Neural cell (in vitro differentiated cells): ENCODE results near the gene OR13C8. TPM values are rescaled to one million over a fixed set of nuclear protein-coding genes. Genes with fewer than 3 reads are reported as not detected.

Experiments
- H2AFZ ChIP-seq: fragments of 200-600, 300-800 bp; sonication (generic), shearing (Covaris generic); 2 replicates; pipeline ENCODE4 v1.6.0; 2014; ENCODE audit warnings: low read depth, mild to moderate bottlenecking, antibody characterized with exemption, low read length, moderate library complexity
- H3F3A ChIP-seq: fragments of 200-600 bp; shearing (Covaris generic); 2 replicates; pipeline ENCODE4 v1.6.1; 2016; ENCODE audit warnings: mild to moderate bottlenecking, moderate library complexity, mixed read lengths, antibody characterized with exemption, low read length; ENCODE audit not compliant: insufficient read depth, poor library complexity, severe bottlenecking
- H3K27ac ChIP-seq: fragments of 200-600, 300-800 bp; sonication (generic), shearing (Covaris generic); 2 replicates; pipeline ENCODE4 v1.5.1; 2014; ENCODE audit warnings: mild to moderate bottlenecking, low read length, moderate library complexity
- H3K27me3 ChIP-seq: fragments of 300-800, 200-600 bp; sonication (generic), shearing (Covaris generic); 2 replicates; pipeline ENCODE4 v1.6.0; 2014; ENCODE audit warnings: mild to moderate bottlenecking, low read depth, low read length, moderate library complexity; ENCODE audit not compliant: insufficient read depth
- H3K36me3 ChIP-seq: fragments of 300-800, 200-600 bp; sonication (generic), shearing (Covaris generic); 2 replicates; pipeline ENCODE4 v1.5.1; 2014; ENCODE audit warnings: mild to moderate bottlenecking, antibody characterized with exemption, low read length, moderate library complexity; ENCODE audit not compliant: insufficient read depth
- H3K4me2 ChIP-seq: fragments of 300-800, 200-600 bp; sonication (generic), shearing (Covaris generic); 2 replicates; pipeline ENCODE4 v1.6.0; 2014; ENCODE audit warnings: mild to moderate bottlenecking, low read length
- H3K4me3 ChIP-seq: fragments of 300-800, 200-600 bp; sonication (generic), shearing (Covaris generic); 2 replicates; pipeline ENCODE4 v1.5.1; 2014; ENCODE audit warnings: mild to moderate bottlenecking, low read length, moderate library complexity
- H3K79me2 ChIP-seq: fragments of 200-600 bp; shearing (Covaris generic); replicated peaks from 2 replicates; pipeline ENCODE4 v1.6.0; 2014; ENCODE audit warnings: mild to moderate bottlenecking, low read length, moderate library complexity; ENCODE audit not compliant: insufficient read depth
- H3K9ac ChIP-seq: fragments of 300-800, 200-600 bp; sonication (generic), shearing (Covaris generic); 2 replicates; pipeline ENCODE4 v1.6.1; 2016; ENCODE audit warnings: mild to moderate bottlenecking, low read length, mixed read lengths
- H3K9me2 ChIP-seq: fragments of 200-600 bp; shearing (Covaris generic); 2 replicates; pipeline ENCODE4 v1.6.1; 2016; ENCODE audit warnings: mild to moderate bottlenecking, low read length, mixed read lengths; ENCODE audit not compliant: insufficient read depth
- H3K9me3 ChIP-seq: fragments of 200-600, 300-800 bp; sonication (generic), shearing (Covaris generic); 2 replicates; pipeline ENCODE4 v1.6.1; 2016; ENCODE audit warnings: mild to moderate bottlenecking, mixed run types, low read length, moderate library complexity, mixed read lengths
- H4K20me1 ChIP-seq: fragments of 200-600 bp; shearing (Covaris generic); 2 replicates; pipeline ENCODE4 v1.6.1; 2016; ENCODE audit warnings: mild to moderate bottlenecking, mixed run types; ENCODE audit not compliant: insufficient read depth
- EP300 ChIP-seq: fragments of 450-650 bp; conservative IDR thresholded peaks from 2 replicates; pipeline ENCODE4 v1.6.1; 2014; ENCODE audit warnings: antibody characterized with exemption, mild to moderate bottlenecking, moderate library complexity; ENCODE audit not compliant: poor library complexity, severe bottlenecking
- EZH2 ChIP-seq: fragments of 200-600, 300-800 bp; shearing (Covaris generic), sonication (generic); IDR thresholded peaks from 2 replicates; pipeline ENCODE4 v1.6.1; 2014; ENCODE audit warnings: antibody characterized with exemption, low read length, borderline replicate concordance, mild to moderate bottlenecking; ENCODE audit not compliant: insufficient read depth, poor library complexity, severe bottlenecking
- MXI1 ChIP-seq: fragments of 450-650 bp; conservative IDR thresholded peaks from 2 replicates; pipeline ENCODE4 v1.6.1; 2014; ENCODE audit warnings: antibody characterized with exemption, mild to moderate bottlenecking; ENCODE audit not compliant: poor library complexity, severe bottlenecking
- POLR2AphosphoS5 ChIP-seq: IDR thresholded peaks from 2 replicates; pipeline ENCODE4 v1.6.1; 2012
- RAD21 ChIP-seq: fragments of 450-650 bp; conservative IDR thresholded peaks from 2 replicates; pipeline ENCODE4 v1.6.1; 2014; ENCODE audit warnings: antibody characterized with exemption, mild to moderate bottlenecking, moderate library complexity
- SMC3 ChIP-seq: fragments of 450-650 bp; conservative IDR thresholded peaks from 2 replicates; pipeline ENCODE4 v1.6.1; 2014; ENCODE audit warnings: antibody characterized with exemption, mild to moderate bottlenecking, moderate library complexity; ENCODE audit not compliant: poor library complexity
- TAF1 ChIP-seq: IDR thresholded peaks from 2 replicates; pipeline ENCODE4 v1.6.1; 2012; ENCODE audit warnings: low read depth
- polyA plus RNA-seq: library from polyadenylated mRNA; depleted of rRNA; stranded (reverse); fragments of >200 nt; gene quantifications from 2 replicates; pipeline ENCODE4 v1.2.3, GENCODE V29; 2014
- TF ChIP-seq, protein P1 (sequence below): fragments of 450-650 bp; IDR thresholded peaks from 2 replicates; pipeline ENCODE4 v1.5.1; 2014; ENCODE audit warnings: antibody characterized with exemption, mild to moderate bottlenecking, moderate library complexity; ENCODE audit not compliant: poor library complexity, severe bottlenecking
- TF ChIP-seq, protein P2 (sequence below): IDR thresholded peaks from 2 replicates; pipeline ENCODE4 v1.6.1; 2012; ENCODE audit warnings: borderline replicate concordance

Gene OR13C8
- polyA plus RNA-seq, 1 donor from 2014 or later: not detected

DNA sequence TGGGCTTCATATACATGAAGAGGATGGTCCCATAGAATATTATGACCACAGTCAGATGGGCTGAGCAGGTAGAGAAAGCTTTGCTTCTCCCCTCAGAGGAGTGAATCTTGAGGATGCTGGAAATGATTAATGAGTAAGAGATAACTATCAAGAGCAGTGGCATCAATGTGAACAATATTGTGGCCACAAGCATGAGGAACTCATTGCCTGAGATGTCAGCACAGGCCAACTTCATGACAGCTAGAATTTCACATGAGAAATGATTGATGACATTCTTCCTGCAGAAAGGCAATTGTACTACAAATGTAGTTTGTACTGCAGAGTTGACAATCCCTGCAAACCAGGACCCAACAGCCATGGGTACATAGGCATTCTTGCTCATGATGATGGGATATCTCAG lies 48.5 kb downstream of the OR13C8 start:
- no peaks in the 10 kb centered on the region for H3K9me2 ChIP-seq
- H3K79me2 ChIP-seq: no peaks in the 10 kb centered on the region
- no peaks in the 10 kb centered on the region for H3K36me3 ChIP-seq
- H3K27me3 ChIP-seq: no peaks in the 10 kb centered on the region
- no peak overlapping the region for H3K27ac ChIP-seq
- H3K4me2 ChIP-seq: no peak overlapping the region
- no peaks in the 10 kb centered on the region for H3F3A ChIP-seq
- TF ChIP-seq EP300 (no peak), SMC3 (no peak), EZH2 (no peak), RAD21 (no peak), MXI1 (no peak), POLR2AphosphoS5 (no peak), TAF1 (no peak)
- TF ChIP-seq, protein P1, sequence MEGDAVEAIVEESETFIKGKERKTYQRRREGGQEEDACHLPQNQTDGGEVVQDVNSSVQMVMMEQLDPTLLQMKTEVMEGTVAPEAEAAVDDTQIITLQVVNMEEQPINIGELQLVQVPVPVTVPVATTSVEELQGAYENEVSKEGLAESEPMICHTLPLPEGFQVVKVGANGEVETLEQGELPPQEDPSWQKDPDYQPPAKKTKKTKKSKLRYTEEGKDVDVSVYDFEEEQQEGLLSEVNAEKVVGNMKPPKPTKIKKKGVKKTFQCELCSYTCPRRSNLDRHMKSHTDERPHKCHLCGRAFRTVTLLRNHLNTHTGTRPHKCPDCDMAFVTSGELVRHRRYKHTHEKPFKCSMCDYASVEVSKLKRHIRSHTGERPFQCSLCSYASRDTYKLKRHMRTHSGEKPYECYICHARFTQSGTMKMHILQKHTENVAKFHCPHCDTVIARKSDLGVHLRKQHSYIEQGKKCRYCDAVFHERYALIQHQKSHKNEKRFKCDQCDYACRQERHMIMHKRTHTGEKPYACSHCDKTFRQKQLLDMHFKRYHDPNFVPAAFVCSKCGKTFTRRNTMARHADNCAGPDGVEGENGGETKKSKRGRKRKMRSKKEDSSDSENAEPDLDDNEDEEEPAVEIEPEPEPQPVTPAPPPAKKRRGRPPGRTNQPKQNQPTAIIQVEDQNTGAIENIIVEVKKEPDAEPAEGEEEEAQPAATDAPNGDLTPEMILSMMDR: no peak
- TF ChIP-seq, protein P2, sequence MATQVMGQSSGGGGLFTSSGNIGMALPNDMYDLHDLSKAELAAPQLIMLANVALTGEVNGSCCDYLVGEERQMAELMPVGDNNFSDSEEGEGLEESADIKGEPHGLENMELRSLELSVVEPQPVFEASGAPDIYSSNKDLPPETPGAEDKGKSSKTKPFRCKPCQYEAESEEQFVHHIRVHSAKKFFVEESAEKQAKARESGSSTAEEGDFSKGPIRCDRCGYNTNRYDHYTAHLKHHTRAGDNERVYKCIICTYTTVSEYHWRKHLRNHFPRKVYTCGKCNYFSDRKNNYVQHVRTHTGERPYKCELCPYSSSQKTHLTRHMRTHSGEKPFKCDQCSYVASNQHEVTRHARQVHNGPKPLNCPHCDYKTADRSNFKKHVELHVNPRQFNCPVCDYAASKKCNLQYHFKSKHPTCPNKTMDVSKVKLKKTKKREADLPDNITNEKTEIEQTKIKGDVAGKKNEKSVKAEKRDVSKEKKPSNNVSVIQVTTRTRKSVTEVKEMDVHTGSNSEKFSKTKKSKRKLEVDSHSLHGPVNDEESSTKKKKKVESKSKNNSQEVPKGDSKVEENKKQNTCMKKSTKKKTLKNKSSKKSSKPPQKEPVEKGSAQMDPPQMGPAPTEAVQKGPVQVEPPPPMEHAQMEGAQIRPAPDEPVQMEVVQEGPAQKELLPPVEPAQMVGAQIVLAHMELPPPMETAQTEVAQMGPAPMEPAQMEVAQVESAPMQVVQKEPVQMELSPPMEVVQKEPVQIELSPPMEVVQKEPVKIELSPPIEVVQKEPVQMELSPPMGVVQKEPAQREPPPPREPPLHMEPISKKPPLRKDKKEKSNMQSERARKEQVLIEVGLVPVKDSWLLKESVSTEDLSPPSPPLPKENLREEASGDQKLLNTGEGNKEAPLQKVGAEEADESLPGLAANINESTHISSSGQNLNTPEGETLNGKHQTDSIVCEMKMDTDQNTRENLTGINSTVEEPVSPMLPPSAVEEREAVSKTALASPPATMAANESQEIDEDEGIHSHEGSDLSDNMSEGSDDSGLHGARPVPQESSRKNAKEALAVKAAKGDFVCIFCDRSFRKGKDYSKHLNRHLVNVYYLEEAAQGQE: no peak
- no peaks in the 10 kb centered on the region for H4K20me1 ChIP-seq
- no peak overlapping the region for H3K4me3 ChIP-seq
- no peak overlapping the region for H3K9ac ChIP-seq
- no peak overlapping the region for H2AFZ ChIP-seq
- no peaks in the 10 kb centered on the region for H3K9me3 ChIP-seq

DNA sequence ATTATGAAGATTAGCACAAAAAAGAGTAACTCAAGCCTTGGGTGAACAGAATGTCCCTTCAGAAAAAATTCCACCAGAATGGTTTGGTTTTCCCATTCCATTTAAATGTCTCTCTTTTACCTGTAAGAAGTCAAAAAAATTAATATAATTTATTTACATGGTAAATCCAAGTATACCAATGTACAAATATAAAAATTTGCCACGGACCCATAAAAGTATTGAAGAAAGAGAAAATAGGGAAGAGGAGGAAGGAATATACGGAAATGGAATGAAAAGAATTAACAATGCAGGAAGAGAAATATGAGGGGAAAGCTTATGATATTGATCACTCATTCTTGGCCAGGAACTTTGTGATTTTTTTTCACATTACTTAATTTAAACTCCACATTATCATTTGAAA lies 49.1 kb downstream of the OR13C8 start, which contains the start of gene OR13C9:
Gene OR13C9, minus strand, starts transcription at position 101 of the 400 bp plus-strand sequence. Its CDS starts 0 bp downstream, at position 101.
- no peaks in the 10 kb centered on the region for H3K79me2 ChIP-seq
- no peak for TF ChIP-seq EZH2
- no peak for TF ChIP-seq RAD21
- no peak for TF ChIP-seq EP300
- no peak for TF ChIP-seq TAF1
- no peak for TF ChIP-seq MXI1
- no peak for TF ChIP-seq SMC3
- TF ChIP-seq POLR2AphosphoS5: no peak
- TF ChIP-seq, protein P2: no peak
- TF ChIP-seq, protein P1: no peak
- H3K4me3 ChIP-seq: no peak within 1 kb of the TSS
- no peak within 1 kb of the TSS for H3K27ac ChIP-seq
- no peak within 1 kb of the TSS for H2AFZ ChIP-seq
- H3K4me2 ChIP-seq: no peak within 1 kb of the TSS
- H3K9me2 ChIP-seq: no peaks in the 10 kb centered on the region
- no peaks in the 10 kb centered on the region for H3K36me3 ChIP-seq
- no peaks in the 10 kb centered on the region for H3K27me3 ChIP-seq
- H3F3A ChIP-seq: no peaks in the 10 kb centered on the region
- no peaks in the 10 kb centered on the region for H4K20me1 ChIP-seq
- H3K9ac ChIP-seq: no peak within 1 kb of the TSS
- H3K9me3 ChIP-seq: no peaks in the 10 kb centered on the region
